ENCODE measurements around the gene FCHSD1.

DNA sequence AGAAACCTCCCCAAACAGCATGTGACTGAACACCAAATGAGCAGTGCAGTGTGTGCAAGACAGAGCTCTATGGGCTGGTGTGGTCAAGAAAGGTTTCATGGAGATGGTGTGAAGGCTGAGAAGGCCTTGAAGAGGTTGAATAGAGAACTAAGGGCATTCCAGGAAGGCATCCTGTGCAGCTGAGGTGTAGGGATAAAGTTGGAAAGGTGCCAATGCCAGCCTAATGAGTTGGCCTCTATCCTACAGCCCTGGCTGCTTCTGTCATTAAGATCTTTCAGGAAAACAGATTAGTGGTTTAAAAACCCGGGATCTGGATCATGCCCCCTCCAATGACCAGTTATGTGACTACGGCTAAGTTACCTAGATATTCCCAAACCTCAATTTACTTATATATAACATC is 18.6 kb downstream of the FCHSD1 start:
- TF ChIP-seq POLR2A (IDR thresholded peaks at IDR 0.05) (no peak), CTCF (IDR thresholded peaks at IDR 0.05) (no peak)

All from uterus (tissue), 2 donors.